ENCODE measurements around the gene ADAM22. TPM values are rescaled to one million over a fixed set of nuclear protein-coding genes. Genes with fewer than 3 reads are reported as not detected.

ADAM22 gene
- total RNA-seq, 1 experiment from 2014 or later = 10.0 TPM

- CTCF ChIA-PET = no interaction called here
- no TSS peak for BruUV-seq (replicated peaks)
- RAD21 ChIA-PET (ENCODE audit: low non-redundant PET in 1 of 2, low total read pairs in 2 of 2, uncharacterized antibody in 2 of 2, unreplicated experiment in 2 of 2) = no interaction called here
- Histone ChIP-seq H3K9me3 (ENCODE audit: control insufficient read depth in 1 of 2, insufficient read depth in 1 of 2, low read depth in 1 of 2, low read length in 2 of 2) (no peaks in the 10 kb centered on the region), H4K20me1 (ENCODE audit: insufficient read depth) (no peaks in the 10 kb centered on the region), H3K9me2 (ENCODE audit: insufficient read depth) (no peaks in the 10 kb centered on the region), H3K4me3 (replicated peaks in 1 of 2; ENCODE audit: low read depth in 1 of 2, low read length in 2 of 2) (no peak overlapping the region), H2AFZ (ENCODE audit: low read depth, low read length, poor library complexity, severe bottlenecking) (no peak overlapping the region), H3K9ac (ENCODE audit: low read length) (no peak overlapping the region), H3K36me3 (ENCODE audit: control insufficient read depth in 1 of 2, insufficient read depth in 2 of 2, low read length in 2 of 2) (no peaks in the 10 kb centered on the region), H3K27ac (ENCODE audit: low read depth, low read length) (no peak overlapping the region), H3K4me1 (ENCODE audit: control insufficient read depth in 1 of 2, insufficient read depth in 2 of 2, low read length in 2 of 2) (no peaks in the 10 kb centered on the region), H3K27me3 (ENCODE audit: insufficient read depth, low read length) (no peaks in the 10 kb centered on the region), H3K79me2 (ENCODE audit: insufficient read depth, low read length) (no peaks in the 10 kb centered on the region), H3K4me2 (ENCODE audit: low read length) (no peak overlapping the region)
- TF ChIP-seq POLR2AphosphoS5 (IDR thresholded peaks at IDR 0.05; ENCODE audit: low read depth, low read length) = no peak
- TF ChIP-seq POLR2A (IDR thresholded peaks at IDR 0.05; ENCODE audit: borderline replicate concordance, extremely low read depth, insufficient read depth, insufficient read length) = no peak
- TF ChIP-seq SIN3A (IDR thresholded peaks at IDR 0.05; ENCODE audit: low read depth) = no peak
- no peak for TF ChIP-seq CEBPB (IDR thresholded peaks at IDR 0.05; ENCODE audit: low read depth)
- TF ChIP-seq SP1 (IDR thresholded peaks at IDR 0.05; ENCODE audit: low read depth) = no peak
- no peak for TF ChIP-seq YY1 (IDR thresholded peaks at IDR 0.05; ENCODE audit: extremely low read depth, insufficient replicate concordance, low read depth, low read length)
- TF ChIP-seq ZNF274 (IDR thresholded peaks at IDR 0.05; ENCODE audit: low read depth, low read length) = no peak
- no peak for TF ChIP-seq ATF3 (IDR thresholded peaks at IDR 0.05)
- TF ChIP-seq EGR1 (IDR thresholded peaks at IDR 0.05; ENCODE audit: low read depth) = no peak
- no peak for TF ChIP-seq EZH2phosphoT487 (IDR thresholded peaks at IDR 0.05; ENCODE audit: borderline replicate concordance)
- TF ChIP-seq EZH2 (IDR thresholded peaks at IDR 0.05) = no peak
- no peak for TF ChIP-seq CBX3 (IDR thresholded peaks at IDR 0.05; ENCODE audit: low read depth)
- no peak for TF ChIP-seq CTCF (IDR thresholded peaks at IDR 0.05 in 2 of 3, conservative IDR thresholded peaks at IDR 0.05 in 1 of 3; ENCODE audit: borderline replicate concordance in 1 of 3, insufficient read depth in 1 of 3, low read depth in 2 of 3, low read length in 2 of 3)
- TF ChIP-seq TCF7L2 (IDR thresholded peaks at IDR 0.05; ENCODE audit: borderline replicate concordance, extremely low read depth, insufficient read depth, insufficient read length) = no peak
- TF ChIP-seq ELF1 (IDR thresholded peaks at IDR 0.05; ENCODE audit: borderline replicate concordance, low read depth) = no peak
- TF ChIP-seq MAX (IDR thresholded peaks at IDR 0.05) = no peak
- POLR2A ChIA-PET = no interaction called here
- no peak for ATAC-seq
- DNase-seq (ENCODE audit: low read depth, low spot score) = no peak
- intact Hi-C loops (cut with micrococcal nuclease) = no loop called here
These were observed 138.1 kb downstream of the ADAM22 start for GRCh38 chr7:88071994-88072714.
